ENCODE data around the gene MN1. TPM values are rescaled to one million over a fixed set of nuclear protein-coding genes. Genes with fewer than 3 reads are reported as not detected.

The MN1 gene
- total RNA-seq, 1 experiment from 2014 or later = 8.2 TPM

DNA sequence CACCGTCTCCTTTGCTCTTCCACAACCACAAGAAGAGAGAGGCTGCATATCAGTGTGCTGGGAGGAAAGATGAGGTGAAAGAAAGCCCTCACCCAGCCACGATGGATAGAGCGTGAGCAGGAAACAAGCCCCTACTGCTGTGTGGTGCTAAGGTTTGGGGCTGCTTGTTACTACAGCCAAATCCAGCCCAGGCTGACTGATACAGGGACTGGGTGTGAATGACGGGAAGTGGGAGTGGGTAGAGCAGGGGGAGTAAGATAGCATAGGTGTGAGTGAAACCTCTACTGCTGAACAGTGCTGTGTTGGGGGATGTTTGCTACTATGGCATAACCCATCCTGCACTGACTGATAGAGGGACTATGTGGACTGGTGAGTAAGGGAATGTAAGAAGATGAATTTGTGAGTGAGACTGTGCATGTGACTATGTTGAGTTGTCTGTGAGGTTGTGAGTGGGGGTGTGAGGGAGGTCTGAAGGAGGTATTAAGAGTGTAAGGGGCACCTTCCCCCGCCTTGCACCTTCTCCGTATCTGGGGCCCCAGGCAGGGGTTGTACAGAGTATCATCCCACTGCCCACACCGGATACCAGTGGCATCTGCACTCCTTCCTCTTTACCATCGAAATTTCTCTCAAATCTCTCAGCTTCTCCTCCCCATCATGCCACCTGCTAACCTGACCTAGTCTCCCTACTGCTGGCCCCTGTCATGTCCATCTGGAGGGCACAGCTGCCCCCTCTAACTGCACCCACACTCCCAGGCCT is 91.5 kb downstream of the MN1 start:
- intact Hi-C loops (cut with micrococcal nuclease; ENCODE audit: unreplicated experiment) = no loop called here
- no peaks in the 10 kb centered on the region for H3K9me3 ChIP-seq (ENCODE audit: insufficient read depth, low read depth)
- H3F3A ChIP-seq (ENCODE audit: insufficient read depth, low read depth) = no peaks in the 10 kb centered on the region
- DNase-seq = no peak
- POLR2A ChIA-PET (ENCODE audit: unreplicated experiment) = no interaction called here
- no peaks in the 10 kb centered on the region for H3K36me3 ChIP-seq (ENCODE audit: low read depth)
- no peak overlapping the region for H3K4me2 ChIP-seq
- no peaks in the 10 kb centered on the region for H3K27me3 ChIP-seq (ENCODE audit: insufficient read depth, low read depth)
- no peaks in the 10 kb centered on the region for H3K79me2 ChIP-seq (ENCODE audit: low read depth)
- no TSS peak for BruUV-seq (replicated peaks)
- H3K27ac ChIP-seq = no peak overlapping the region
- no peaks in the 10 kb centered on the region for H3K4me1 ChIP-seq (replicated peaks; ENCODE audit: insufficient read depth)
- no peaks in the 10 kb centered on the region for H4K20me1 ChIP-seq (ENCODE audit: insufficient read depth)
- no peak for TF ChIP-seq CTCF (conservative IDR thresholded peaks at IDR 0.05)
- TF ChIP-seq EZH2 (IDR thresholded peaks at IDR 0.05; ENCODE audit: low read depth) = no peak
- H2AFZ ChIP-seq = no peak overlapping the region
- H3K9me2 ChIP-seq (ENCODE audit: insufficient read depth) = no peaks in the 10 kb centered on the region
- H3K4me3 ChIP-seq = no peak overlapping the region
- CTCF ChIA-PET = no interaction called here

GRCh38 chr22:27706489-27706888 is 95.1 kb downstream of the MN1 start:
- CTCF ChIA-PET = no interaction called here
- H3K4me1 ChIP-seq (replicated peaks; ENCODE audit: insufficient read depth) = no peaks in the 10 kb centered on the region

DNA sequence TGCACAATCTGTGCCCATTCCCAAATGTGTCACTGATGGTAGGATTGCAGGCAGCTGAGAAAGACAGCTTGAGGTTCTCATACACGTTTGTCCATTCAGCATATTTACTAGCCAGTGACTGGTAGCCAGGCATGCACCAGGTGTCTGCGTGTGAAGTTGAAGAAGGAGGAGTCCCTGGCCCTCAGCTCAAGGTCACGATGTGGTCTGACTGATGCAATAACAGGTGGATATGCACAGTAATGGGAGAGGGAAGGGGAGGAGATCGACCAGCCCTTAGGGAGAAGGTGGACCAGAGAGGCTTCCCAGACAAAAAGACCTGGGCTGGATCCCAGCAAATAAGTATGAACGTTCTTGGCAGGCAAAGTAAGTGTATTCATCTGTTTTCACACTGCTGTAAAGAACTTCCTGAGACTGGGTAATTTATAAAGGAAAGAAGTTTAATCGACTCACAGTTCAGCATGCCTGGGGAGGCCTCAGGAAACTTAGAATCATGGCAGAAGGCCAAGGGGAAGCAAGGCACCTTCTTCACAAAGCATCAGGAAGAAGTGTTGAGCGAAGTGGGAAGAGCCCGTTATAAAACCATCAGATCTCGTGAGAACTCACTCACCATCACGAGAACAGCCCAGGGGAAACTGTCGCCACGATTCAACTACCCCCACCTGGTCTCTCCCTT is 96.0 kb downstream of the MN1 start:
- Histone ChIP-seq H3K27ac (no peak overlapping the region), H2AFZ (no peak overlapping the region), H3K4me1 (replicated peaks; ENCODE audit: insufficient read depth) (no peaks in the 10 kb centered on the region), H3K27me3 (ENCODE audit: insufficient read depth, low read depth) (no peaks in the 10 kb centered on the region), H3K4me2 (no peak overlapping the region), H3K9me2 (ENCODE audit: insufficient read depth) (no peaks in the 10 kb centered on the region), H3K9me3 (ENCODE audit: insufficient read depth, low read depth) (0 out of 2 replicates have a peak, but pooled peaks cover 6% of the 10 kb centered on the region), H3K36me3 (ENCODE audit: low read depth) (no peaks in the 10 kb centered on the region), H3F3A (ENCODE audit: insufficient read depth, low read depth) (no peaks in the 10 kb centered on the region), H4K20me1 (ENCODE audit: insufficient read depth) (no peaks in the 10 kb centered on the region), H3K4me3 (no peak overlapping the region), H3K79me2 (ENCODE audit: low read depth) (no peaks in the 10 kb centered on the region)
- no TSS peak for BruUV-seq (replicated peaks)
- POLR2A ChIA-PET (ENCODE audit: unreplicated experiment) = no interaction called here
- TF ChIP-seq EZH2 (IDR thresholded peaks at IDR 0.05; ENCODE audit: low read depth) (no peak), CTCF (conservative IDR thresholded peaks at IDR 0.05) (no peak)
- CTCF ChIA-PET = interaction anchor here (0.6 kb wide), 1 partner anchor 80 kb away, joined by 3 read pairs; no protein-coding TSS in a partner anchor
- intact Hi-C loops (cut with micrococcal nuclease; ENCODE audit: unreplicated experiment) = no loop called here
- no peak for DNase-seq

More at GRCh38 chr22:27706489-27706888, 95.1 kb downstream of the MN1 start:
- H3K4me2 ChIP-seq = no peak overlapping the region
- H3K27ac ChIP-seq = no peak overlapping the region
- BruUV-seq (replicated peaks) = no TSS peak
- 0 out of 2 replicates have a peak, but pooled peaks cover 6% of the 10 kb centered on the region for H3K9me3 ChIP-seq (ENCODE audit: insufficient read depth, low read depth)
- no peaks in the 10 kb centered on the region for H3K79me2 ChIP-seq (ENCODE audit: low read depth)
- no peak for TF ChIP-seq CTCF (conservative IDR thresholded peaks at IDR 0.05)
- TF ChIP-seq EZH2 (IDR thresholded peaks at IDR 0.05; ENCODE audit: low read depth) = no peak
- no peaks in the 10 kb centered on the region for H4K20me1 ChIP-seq (ENCODE audit: insufficient read depth)
- no peak for DNase-seq
- no peaks in the 10 kb centered on the region for H3F3A ChIP-seq (ENCODE audit: insufficient read depth, low read depth)
- no peak overlapping the region for H3K4me3 ChIP-seq
- POLR2A ChIA-PET (ENCODE audit: unreplicated experiment) = no interaction called here
- H3K36me3 ChIP-seq (ENCODE audit: low read depth) = no peaks in the 10 kb centered on the region
- intact Hi-C loops (cut with micrococcal nuclease; ENCODE audit: unreplicated experiment) = no loop called here
- no peak overlapping the region for H2AFZ ChIP-seq
- no peaks in the 10 kb centered on the region for H3K9me2 ChIP-seq (ENCODE audit: insufficient read depth)
- no peaks in the 10 kb centered on the region for H3K27me3 ChIP-seq (ENCODE audit: insufficient read depth, low read depth)

All from PC-9 (cell line).